Measurements from ENCODE around the gene CPNE5.

DNA sequence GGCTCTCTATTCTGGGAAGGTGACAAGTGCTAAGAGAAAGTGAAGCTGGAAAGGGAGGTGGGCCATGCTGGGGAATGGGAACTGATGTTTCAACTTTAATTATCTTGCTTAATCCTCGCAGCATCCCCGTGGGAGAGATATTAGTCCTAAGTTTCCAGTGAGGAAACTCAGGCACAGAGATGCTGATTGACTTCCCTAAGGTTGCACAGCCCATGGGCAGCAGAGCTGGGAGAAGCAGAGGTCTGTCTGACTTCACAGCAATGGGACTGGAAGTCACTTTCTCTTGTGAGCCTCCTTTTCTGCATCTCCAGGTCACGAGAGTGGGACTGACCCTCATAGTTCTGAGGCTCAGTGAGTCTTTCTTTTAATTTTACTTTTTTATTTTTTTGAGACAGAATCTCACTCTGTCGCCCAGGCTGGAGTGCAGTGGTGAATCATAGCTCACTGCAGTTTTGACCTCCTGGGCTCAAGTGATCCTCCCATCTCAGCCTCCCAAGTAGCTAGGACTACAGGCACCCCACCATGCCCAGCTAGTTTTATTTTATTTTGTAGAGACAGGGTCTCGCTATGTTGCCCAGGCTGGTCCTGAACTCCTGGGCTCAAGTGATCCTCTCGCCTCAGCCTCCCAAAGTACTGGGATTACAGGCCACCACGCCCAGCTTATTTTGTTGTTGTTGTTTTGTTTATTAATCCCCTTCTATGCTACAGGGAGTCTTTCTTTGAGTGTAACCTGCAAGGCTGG lies 139.0 kb downstream of the CPNE5 start:
- TF ChIP-seq, protein P1, sequence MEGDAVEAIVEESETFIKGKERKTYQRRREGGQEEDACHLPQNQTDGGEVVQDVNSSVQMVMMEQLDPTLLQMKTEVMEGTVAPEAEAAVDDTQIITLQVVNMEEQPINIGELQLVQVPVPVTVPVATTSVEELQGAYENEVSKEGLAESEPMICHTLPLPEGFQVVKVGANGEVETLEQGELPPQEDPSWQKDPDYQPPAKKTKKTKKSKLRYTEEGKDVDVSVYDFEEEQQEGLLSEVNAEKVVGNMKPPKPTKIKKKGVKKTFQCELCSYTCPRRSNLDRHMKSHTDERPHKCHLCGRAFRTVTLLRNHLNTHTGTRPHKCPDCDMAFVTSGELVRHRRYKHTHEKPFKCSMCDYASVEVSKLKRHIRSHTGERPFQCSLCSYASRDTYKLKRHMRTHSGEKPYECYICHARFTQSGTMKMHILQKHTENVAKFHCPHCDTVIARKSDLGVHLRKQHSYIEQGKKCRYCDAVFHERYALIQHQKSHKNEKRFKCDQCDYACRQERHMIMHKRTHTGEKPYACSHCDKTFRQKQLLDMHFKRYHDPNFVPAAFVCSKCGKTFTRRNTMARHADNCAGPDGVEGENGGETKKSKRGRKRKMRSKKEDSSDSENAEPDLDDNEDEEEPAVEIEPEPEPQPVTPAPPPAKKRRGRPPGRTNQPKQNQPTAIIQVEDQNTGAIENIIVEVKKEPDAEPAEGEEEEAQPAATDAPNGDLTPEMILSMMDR (conservative IDR thresholded peaks at IDR 0.05; ENCODE audit: low read length) = no peak
- TF ChIP-seq EZH2phosphoT487 (IDR thresholded peaks at IDR 0.05; ENCODE audit: borderline replicate concordance) = no peak

Data from Loucy (cell line).